Activated CD8-positive, alpha-beta memory T cell treated with anti-CD3 and anti-CD28 coated beads for 24 hours (primary cell): ENCODE data around the gene NDUFS2.
A peak's percentile ranks its signal among the peaks of the same experiment; 100 is the strongest.
"Not testable (repeated sequence)": the region's sequence is repeated elsewhere in the genome, so short reads cannot be mapped to it uniquely, and the experiment has no call there.

ENCODE experiments used
- DNase-seq: peaks from one replicate; pipeline ENCODE4 v3.0.0-alpha.2; 2020

Gene NDUFS2

GRCh38 chr1:161255955-161256520 is 53.9 kb downstream of the NDUFS2 start:
- not testable (repeated sequence) for DNase-seq

- DNase-seq, result not testable (repeated sequence)
These were observed 54.9 kb downstream of the NDUFS2 start for GRCh38 chr1:161257109-161257508.

GRCh38 chr1:161258439-161259344 is 56.5 kb downstream of the NDUFS2 start, which contains the start of gene PCP4L1:
TSS of gene PCP4L1 (plus strand) at chr1:161258745. CDS start at chr1:161258975, 230 bp downstream.
- DNase-seq, result peak; percentile 74

- DNase-seq, result no peak
These were observed 57.2 kb downstream of the NDUFS2 start for GRCh38 chr1:161259345-161259702.

GRCh38 chr1:161259765-161260164 is 57.6 kb downstream of the NDUFS2 start:
- no peak for DNase-seq

GRCh38 chr1:161260376-161261260 is 58.5 kb downstream of the NDUFS2 start:
- DNase-seq, result no peak

GRCh38 chr1:161261261-161262235 is 59.4 kb downstream of the NDUFS2 start:
- DNase-seq, result no peak
